HG02938 (cell line): ENCODE results near the gene TUFM.
"Not testable (repeated sequence)": the region's sequence is repeated elsewhere in the genome, so short reads cannot be mapped to it uniquely, and the experiment has no call there.

Experiments
- ATAC-seq: cut with Tn5 transposase; IDR thresholded peaks from one replicate; pipeline ENCODE4 v1.9.1; 2021; ENCODE audit warnings: mild to moderate bottlenecking, moderate library complexity; ENCODE audit not compliant: unreplicated experiment

Gene TUFM

DNA sequence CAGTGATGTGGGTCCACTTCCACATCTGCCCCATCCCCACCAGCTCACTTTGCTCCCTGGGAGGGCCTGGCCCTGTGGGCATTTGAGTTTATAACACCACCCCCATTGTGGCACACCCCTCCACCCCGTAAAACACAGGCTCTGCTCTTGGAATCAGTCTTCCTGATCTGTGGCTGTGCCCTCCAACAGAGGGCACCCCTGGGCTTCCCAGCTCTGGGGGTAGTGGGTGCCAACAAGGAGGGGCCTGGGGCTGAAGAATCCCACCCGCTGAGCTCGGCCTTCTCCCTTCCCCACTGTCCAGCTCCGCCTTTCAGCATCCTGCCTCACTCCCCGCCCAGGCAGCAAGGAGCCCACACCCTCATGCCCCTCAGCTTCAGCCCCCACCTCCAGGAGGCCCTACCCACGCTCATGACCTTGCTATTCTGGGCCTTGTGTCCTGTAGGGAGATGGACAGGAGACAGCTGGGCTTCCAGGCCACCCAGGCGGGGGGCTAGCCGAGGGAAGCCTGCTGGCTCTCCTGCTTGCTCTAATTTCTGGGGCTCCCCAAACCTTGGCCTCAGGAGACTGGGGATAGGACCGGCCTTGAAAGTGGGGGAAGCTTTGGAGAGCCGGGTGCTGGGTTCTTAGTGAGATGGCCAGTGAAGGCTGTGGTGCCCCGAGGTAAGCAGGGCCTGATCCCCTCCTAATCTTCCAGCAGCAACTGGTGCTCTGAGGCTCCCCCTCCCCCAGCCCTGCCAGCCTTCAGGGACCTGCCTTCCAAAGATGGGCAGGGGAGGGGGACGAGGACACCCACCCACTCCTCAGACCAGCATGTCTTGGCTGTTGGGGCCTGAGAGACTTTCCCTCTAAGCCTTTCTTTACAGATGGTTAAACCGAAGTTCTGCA, 29.2 kb upstream of the TUFM start:
- no peak for ATAC-seq

DNA sequence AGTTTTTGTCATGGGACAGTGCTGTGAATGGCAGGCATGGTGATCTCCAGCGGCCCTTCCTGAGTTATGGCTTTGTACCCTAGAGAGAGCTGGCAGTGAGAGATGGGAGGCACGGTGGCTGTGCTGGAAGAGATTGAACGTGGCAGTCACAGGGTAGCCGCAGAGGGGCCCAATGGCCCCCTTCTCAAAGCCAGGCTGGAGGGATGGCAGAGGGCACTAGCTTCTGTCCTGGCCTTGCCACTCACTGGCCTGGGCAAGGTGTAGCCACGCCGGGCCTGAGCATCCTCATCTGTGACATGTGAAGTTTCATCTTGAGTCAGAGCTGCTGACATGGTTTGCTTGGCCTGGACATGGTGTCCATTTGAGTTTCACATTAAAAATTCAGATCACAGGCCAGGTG, 28.3 kb upstream of the TUFM start:
- no peak for ATAC-seq

DNA sequence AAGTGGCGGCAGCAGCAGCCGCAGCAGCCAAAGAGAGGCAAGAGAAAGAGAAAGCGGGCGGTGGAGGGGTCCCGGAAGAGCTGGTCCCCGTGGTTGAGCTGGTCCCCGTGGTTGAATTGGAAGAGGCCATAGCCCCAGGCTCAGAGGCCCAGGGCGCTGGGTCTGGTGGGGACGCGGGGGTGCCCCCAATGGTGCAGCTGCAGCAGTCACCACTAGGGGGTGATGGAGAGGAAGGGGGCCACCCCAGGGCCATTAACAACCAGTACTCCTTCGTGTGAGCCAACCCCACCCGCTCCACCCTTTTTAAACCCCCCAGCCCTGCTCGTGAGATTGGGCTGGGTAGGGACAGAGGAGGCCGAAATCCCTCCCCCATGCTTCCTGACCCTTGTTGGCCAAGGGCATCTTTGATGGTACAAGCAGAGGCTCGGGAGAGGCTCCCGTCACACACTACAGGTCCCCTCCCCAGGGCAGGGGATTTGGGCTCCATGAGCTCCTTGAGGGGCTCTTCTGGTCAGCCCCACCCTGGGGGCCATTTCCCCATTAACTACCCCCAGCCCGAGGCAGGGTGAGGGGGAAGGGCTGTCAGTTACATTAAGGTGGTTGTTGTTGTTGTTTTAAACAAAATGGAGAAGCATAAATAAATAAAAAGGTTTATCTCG, 27.5 kb upstream of the TUFM start:
- ATAC-seq, result no peak

DNA sequence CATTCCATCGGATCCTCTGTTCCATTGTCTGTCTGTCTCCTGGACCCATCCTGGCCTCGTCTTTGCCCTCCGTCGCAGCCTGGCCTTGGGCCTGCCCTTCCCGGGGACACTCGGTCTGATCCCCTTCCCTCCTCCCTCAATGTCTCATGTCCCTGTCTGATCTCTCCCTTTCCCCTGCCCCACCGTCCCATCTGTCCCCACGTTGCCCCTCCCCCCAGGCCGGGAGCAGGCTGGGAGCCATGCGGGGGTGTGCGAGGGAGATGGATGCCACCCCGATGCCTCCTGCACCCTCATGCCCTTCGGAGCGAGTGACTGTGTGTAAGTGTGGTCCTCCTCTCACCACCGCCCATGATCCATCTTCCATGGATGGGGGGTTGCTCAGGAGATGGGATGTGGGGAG, 26.8 kb upstream of the TUFM start:
- no peak for ATAC-seq

DNA sequence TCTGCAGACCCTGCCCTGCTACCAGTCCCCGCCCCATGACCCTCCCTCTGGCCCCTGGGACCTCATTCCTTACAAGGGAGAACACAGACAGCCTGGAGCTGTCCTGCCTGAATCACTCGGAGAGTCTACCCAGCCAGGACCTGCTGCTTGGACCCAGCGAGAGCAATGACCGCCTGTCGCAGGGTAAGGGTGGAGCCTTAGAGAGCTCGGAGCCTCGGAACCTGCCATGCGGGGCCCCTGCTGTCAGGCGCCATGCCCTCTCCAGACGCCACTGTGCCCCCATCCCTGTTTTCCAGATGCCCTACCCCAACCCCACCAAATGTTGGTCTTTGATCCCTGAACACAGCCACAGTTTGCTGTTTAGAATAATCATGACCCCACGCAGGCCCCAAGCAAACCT, 23.1 kb upstream of the TUFM start:
- no peak for ATAC-seq

DNA sequence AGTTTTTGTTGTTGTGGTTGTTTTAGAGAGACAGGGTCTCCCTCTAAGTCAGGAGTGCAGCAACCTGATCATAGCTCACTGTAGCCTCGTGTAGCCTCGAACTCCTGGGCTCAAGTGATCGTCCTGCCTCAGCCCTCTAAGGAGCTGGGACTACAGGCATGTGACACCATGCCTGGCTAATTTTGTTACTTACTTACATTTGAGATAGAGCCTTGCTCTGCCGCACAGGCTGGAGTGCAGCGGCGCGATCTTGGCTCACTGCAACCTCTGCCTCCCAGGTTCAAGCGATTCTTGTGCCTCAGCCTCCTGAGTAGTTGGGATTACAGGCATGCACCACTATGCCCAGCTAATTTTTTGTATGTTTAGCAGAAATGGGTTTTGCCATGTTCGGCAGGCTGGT, 21.5 kb upstream of the TUFM start:
- ATAC-seq, result not testable (repeated sequence)

DNA sequence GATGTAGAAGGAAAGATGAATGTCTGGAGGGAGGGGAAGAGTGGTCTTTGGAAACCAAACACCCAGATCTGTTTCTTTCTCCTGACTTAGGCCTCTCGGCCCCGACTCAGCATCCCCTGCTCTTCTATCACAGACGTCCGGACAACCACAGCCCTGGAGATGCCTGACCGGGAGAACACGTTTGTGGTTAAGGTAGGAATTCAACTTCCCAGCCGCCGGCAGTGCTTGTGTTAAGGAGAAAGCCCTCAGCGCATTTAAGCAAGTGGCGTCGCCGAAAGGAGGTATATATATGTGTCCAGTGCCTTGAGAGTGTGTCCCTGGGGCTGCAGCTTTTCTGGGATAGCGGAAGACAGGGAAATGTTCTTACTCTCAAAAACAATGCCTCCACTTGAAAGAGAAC, 21.1 kb upstream of the TUFM start:
- no peak for ATAC-seq

DNA sequence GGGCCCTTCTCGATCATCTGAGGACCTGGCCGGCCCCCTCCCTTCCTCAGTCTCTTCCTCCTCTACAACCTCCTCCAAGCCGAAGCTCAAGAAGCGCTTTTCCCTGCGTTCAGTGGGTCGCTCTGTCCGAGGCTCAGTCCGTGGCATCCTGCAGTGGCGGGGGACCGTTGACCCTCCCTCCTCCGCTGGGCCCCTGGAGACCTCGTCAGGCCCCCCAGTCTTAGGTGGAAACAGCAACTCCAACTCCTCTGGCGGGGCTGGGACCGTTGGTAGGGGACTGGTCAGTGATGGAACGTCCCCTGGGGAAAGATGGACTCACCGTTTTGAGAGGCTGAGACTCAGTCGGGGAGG, 20.3 kb upstream of the TUFM start:
- ATAC-seq, result no peak

DNA sequence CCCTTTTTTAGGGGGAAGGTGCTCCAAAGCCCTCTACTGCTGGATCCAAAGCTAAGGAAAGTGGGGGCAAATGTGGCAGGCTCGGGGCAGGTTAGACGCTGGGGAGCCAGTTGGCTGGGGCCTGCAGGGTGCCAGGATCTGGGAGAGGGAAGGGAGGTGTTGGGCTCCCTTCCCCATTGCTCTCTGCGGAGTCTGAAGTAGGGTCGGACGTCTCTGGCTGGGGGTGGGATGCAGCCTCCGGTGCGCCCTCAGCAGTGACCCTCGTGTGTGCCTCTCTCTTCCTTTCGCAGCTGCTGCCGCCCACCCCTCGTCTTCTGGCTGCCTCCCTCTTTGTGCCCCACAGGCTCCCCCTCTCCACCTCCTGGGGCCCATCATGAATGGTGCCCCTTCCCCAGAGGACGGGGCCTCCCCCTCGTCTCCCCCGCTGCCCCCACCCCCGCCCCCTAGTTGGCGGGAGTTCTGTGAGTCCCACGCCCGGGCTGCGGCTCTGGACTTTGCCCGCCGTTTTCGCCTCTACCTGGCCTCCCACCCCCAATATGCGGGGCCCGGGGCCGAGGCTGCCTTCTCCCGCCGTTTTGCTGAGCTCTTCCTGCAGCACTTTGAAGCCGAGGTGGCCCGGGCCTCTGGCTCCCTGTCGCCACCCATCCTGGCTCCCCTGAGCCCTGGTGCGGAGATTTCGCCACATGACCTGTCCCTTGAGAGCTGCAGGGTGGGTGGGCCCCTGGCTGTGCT, 19.7 kb upstream of the TUFM start:
- ATAC-seq, result no peak

DNA sequence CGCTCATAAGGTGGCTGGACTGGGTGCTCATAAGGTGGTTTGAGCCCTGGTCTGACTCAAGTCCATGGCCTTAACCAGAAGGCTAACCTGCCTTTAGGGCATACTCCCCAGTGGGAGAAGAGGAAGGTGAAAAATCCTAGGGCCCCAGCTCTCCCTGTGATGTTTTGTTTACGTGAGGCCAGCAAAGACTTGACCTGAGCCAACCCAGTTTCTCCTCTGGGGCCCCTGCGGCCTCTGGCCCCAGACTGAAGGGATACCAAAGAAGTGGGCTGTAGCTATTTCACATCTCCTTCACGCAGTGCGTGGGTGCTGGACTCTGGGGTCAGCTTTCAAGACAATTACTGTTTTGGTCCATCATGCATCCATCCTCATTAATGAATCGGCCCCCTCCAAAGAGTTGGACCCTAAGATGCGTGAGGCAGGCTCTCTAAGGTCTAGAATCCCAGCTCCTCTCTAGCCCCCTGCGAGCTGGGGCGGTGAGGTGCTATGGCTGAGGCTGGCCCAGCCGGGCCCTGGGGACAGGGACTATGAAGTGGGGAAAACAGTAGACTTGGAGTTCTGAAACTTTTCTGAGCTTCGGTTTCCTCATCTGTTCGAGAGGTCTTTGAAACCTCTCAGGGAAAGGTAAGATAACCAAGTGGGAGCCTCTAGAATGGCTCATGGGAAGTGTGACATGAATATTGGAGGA, 19.0 kb upstream of the TUFM start:
- no peak for ATAC-seq

DNA sequence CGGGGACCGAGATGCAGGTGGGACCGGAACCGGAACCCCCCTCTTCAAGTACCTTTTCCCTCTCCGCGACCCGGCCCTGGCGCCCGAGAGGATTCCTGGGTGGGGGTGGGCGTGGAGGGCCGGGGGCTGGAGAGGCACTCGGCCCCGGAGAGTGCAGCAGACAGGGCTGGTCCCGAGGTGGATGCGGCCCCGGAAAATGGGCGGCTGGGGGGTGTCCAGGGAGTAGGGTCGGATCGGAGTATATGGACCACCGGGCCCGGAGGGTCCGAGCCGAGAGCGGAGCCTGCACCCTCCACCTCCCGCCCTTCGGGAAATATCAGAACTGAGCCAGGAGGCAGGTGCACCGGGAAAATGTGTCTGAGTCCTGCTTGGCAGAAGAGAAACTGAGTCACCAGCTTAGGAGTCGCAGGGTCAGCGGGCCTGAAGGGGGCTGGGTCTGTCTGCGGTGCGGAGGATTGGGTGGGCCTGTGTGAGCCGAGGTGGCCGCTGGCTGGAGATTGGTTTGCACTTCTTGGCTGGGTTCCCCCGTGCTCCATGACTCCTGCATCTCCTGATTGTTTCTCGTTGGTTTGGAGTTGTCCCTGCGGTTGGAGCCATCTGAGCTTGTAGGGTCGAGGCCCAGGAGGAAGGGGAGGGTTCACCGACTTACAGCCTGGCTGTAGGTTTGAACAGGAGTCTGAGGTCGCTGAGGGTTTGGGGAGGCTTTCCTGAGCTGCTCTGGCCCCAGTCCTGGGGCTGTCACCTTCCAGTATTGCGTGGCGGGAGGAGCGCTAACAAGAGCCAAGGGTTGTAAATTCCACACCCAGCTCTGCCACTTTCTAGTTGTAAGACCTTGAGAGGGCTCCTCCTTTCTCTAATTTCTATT, 18.0 kb upstream of the TUFM start:
- ATAC-seq, result no peak

DNA sequence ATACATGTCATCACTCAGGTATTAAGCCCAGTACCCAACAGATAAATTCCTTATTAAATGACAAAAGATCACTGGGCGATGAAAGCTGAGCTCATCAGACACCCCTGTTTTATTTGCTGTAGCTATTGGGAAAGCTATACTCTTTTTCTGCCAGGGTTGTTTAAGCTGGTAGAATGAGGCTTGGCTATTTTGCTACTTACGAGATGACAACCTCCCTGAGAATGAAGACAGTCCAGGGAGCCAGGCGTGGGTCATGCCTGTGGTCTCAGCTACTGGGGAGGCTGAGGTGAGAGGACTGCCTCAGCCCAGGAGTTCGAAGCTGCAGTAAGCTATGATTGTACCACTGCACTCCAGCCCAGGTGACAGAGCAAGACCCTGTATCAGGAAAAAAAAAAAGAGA, 13.2 kb upstream of the TUFM start:
- no peak for ATAC-seq

DNA sequence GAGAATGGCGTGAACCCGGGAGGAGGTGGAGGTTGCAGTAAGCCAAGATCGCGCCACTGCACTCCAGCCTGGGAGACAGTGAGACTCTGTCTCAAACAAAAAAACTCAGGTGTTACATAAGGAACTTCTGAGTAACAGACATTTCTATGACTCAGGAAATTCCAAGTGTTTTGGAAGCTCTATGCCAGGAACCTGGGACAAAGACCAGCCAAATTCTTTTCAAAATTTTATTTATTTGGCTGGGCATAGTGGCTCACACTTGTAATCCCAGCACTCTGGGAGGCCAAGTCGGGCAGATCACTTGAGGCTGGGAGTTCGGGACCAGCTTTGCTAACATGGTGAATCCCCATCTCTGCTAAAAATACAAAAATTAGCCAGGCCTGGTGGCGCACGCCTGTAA, 12.3 kb upstream of the TUFM start:
- ATAC-seq, result no peak

DNA sequence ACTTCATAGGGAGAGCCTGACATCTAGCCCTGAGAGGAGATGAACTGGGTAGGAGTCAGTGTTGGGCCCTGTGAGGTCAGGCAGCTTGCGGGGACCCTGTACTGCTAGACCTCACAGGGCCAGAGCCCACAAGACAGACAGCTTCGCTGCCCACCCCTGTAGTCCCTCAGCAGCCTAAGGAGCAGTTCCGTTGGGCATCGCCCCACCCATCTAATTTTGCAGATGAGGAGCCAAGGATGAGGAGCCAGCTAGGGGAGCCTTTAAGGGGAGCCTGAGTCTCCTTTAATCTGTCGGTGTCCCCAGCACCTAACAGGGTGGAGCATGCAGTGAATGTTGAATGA, 755 bp upstream of the TUFM start:
- no peak for ATAC-seq

DNA sequence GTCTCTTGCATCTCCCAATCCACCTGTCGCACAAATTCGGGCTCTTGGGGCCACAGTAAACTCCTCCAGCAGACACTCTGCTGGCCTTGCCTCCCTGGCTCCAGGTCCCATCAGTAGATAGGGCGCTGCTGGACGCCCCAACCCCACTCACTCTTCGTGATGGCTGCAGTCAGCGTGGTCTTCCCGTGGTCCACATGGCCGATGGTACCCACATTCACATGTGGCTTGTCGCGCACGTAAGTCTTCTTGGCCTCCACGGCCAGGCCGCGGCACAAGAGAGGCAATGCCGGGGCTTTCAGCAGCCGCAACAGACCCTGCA, 428 bp downstream of the TUFM start:
- no peak for ATAC-seq

DNA sequence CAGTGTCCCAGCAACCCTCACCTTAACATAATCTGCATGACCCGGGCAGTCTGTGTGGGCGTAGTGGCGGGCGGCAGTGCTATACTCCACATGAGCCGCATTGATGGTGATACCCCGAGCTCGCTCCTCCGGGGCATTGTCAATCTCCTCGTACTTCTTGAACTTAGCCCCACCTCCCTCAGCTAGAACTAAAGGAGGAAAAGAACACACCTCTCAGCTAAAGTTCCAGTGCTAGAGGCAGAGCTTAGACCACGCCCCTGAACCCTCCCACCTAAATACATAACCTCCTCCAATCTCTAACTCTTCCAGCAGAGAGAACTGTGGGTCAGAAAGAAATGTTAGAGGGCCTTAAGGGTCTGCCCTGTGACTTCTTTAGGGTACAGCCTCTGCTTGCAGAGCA, 855 bp downstream of the TUFM start:
- ATAC-seq, result no peak

DNA sequence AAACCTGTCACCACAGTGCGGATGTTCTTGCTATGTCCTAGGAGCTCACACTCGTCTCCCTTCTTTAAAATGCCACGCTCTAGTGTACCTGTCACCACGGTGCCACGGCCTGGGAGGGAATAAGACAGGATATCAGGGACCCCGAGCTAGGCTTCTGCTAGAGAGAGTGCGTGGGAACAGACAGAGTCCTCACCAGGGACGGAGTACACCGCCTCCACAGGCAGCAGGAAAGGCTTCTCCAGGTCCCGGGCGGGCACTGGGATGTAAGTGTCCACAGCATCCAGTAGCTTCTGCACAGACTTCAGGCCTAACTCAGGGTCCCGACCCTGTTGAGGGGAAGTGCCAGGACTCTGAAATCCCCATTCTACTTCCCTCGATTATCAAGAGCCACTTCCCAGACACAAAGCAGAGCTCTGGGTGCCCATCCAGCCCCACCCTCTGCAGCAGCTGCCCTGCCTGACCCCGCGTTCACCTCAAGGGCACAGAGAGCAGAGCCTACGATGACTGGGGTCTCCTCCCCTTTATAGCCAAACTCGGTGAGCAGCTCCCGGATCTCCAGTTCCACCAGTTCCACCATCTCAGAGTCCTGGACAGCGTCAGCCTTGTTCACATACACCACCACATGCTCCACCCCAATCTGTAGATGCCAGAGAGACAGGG, 1.8 kb downstream of the TUFM start:
- ATAC-seq, result no peak

DNA sequence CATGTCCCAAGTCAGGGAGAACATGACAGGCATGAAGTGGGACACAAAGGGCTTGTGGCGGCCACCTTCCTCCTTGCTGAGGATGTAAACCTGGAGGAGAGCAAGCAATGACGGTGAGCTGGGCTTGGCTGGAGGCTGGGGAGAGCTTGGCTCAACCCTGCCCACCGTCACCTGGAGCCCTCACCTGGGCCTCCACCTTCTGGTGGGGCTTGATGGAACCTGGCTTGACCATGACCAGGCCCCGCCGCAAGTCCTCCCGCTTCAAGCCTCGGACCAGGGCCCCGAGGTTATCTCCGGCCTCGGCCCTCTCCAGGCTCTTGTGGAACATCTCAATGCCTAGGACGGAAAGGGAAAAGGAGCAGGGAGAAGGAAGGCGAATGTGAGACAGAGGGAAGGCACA, 2.4 kb downstream of the TUFM start:
- ATAC-seq, result no peak

DNA sequence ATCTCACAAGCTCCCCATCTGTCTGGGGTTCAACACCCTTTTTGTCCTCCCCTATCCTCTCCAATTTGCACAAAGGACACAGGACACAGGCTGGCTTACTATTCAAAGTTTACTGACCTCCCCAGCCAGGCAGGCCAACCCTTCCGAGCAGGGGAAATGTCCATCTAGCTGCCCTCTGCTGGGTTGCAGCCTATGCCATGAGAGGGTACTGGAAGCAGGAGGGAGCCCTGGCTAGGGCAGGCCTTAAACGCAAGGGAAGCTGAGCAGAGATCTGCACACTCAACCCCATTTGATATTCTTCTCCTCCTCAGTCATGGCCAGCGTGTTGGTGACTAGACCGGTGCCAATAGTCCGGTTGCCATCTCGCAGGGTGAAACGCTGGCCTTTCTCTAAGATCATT, 3.5 kb downstream of the TUFM start:
- no peak for ATAC-seq

DNA sequence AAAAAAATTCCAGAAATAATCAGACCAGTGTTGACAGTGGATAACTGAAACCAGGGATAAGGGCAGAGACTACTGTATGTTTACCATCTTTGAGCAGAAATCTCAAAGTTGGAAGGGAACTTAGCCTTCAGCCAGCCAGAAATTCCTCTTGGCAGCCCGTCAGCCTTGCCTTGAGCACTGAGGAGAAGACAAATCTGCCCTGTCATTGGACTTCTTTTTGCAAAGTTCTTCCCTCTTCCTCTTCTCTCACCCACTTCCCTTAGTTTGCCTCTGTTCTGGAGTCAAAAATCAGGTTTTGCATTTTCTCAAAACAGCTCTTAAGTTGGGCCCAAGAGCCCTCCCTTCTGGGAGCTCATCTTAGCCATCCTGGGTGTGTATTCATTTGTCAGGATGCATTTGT, 6.2 kb downstream of the TUFM start:
- ATAC-seq, result no peak
